VCaP (cell line): ENCODE measurements around the gene NSMCE1.

Experiments
- H3K27ac ChIP-seq: fragments of 450-650 bp; 2 replicates; pipeline ENCODE4 v1.5.1; 2017
- TF ChIP-seq, protein P1 (sequence below): fragments of 450-650 bp; conservative IDR thresholded peaks from 2 replicates; pipeline ENCODE4 v1.5.1; 2017; ENCODE audit warnings: mild to moderate bottlenecking, moderate library complexity

Gene NSMCE1

DNA sequence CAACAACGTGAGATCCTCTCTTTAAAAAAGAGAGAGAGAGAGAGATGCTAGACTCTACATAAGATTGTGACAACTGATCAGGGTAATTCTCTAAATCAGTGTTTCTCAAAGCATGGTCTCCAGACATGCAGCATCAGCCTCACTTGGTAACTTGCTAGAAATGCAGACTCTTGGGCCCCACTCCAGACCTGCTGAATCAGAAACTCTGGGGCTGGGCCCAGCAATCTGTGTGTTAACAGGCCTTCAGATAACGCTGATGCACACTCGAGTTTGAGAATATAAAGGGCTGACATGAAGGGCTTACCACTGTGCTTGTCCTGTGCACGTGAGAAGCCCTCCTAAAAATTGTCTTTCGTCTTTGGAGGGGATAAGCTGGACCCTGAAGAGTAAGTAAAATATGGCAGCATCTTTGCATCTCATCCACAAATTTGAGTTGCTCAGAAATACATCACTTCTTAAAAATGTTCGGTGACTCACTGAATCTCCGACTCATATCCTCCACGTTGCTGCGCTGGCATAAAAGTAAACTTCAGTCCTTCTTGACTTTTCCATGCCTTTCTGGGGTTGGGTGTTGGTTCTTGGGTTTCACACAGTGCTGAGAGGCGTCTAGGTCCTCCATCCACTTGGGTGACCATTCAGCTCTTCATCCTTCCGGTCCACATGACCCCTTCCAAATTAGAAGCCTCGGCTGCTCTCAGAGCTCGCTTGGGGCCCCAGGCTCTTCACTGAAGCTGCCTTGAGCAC lies 91.4 kb downstream of the NSMCE1 start:
- no peak overlapping the region for H3K27ac ChIP-seq
- TF ChIP-seq, protein P1, sequence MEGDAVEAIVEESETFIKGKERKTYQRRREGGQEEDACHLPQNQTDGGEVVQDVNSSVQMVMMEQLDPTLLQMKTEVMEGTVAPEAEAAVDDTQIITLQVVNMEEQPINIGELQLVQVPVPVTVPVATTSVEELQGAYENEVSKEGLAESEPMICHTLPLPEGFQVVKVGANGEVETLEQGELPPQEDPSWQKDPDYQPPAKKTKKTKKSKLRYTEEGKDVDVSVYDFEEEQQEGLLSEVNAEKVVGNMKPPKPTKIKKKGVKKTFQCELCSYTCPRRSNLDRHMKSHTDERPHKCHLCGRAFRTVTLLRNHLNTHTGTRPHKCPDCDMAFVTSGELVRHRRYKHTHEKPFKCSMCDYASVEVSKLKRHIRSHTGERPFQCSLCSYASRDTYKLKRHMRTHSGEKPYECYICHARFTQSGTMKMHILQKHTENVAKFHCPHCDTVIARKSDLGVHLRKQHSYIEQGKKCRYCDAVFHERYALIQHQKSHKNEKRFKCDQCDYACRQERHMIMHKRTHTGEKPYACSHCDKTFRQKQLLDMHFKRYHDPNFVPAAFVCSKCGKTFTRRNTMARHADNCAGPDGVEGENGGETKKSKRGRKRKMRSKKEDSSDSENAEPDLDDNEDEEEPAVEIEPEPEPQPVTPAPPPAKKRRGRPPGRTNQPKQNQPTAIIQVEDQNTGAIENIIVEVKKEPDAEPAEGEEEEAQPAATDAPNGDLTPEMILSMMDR, result no peak

DNA sequence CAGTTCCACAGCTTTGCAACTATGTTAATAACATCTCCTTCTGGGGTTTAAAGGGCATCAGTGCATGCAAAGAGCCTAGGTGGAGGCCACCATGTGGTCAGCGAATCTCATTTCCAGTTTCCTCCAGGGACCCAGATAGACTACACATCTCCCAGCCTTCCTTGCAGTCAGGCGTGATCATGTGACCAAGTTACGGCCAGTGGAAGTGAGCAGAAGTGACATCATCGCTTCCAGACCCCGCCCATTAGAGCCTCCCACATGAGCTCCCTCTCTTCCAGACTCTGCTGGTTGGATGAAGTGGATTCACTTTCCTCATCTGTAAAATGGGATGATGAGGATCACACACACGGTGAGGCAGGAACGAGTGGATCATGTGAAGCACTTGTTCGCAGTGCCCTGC lies 92.7 kb downstream of the NSMCE1 start:
- H3K27ac ChIP-seq, result no peak overlapping the region
- TF ChIP-seq, protein P1, result no peak
